ENCODE results near the gene SIRT3.
A peak's percentile ranks its signal among the peaks of the same experiment; 100 is the strongest.
"Not testable (repeated sequence)": the region's sequence is repeated elsewhere in the genome, so short reads cannot be mapped to it uniquely, and the experiment has no call there.

The SIRT3 gene

GRCh38 chr11:270451-271318, 34.5 kb upstream of the SIRT3 start:
- peak overlapping the region; percentile 99 for H3K27ac ChIP-seq
- no peak for TF ChIP-seq Cebpa-rat (IDR thresholded peaks at IDR 0.05)

DNA sequence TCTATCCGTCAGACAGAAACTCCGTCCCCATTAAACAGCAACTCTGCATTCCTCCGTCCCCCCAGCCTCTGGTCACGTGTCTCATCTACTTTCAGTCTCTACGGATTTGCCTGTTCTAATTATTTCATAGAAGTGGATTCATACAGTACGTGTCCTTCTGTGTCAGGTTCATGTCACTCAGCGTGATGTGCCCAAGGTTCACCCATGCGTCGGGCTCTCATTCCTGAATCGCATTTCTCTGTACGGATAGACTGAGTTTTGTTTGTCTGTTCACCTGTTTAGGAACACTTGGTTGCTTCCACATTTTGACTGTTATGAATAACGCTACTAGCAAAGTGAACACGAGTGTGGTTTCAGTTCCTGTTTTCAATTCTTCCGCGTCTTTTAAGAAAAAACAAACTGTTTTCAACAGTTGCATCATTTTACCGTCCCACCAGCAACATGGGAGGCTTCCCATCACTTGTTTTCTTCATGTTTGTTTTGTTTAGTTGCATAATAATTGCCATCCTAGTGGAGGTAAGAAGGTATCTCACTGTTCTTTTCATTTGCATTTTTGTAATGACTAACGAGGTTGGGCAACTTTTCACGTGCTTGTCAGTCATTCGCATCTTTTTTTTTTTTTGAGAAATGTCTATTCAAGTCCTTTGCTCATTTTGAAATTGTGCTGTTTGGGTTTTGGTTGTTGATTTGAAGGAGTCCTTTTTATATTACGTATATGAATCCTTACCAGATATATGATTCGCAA, 33.2 kb upstream of the SIRT3 start:
- peak overlapping the region; percentile 76 for H3K4me3 ChIP-seq
- peak overlapping the region; percentile 100 for H3K4me2 ChIP-seq

More at GRCh38 chr11:270451-271318, 34.5 kb upstream of the SIRT3 start:
- H3K4me2 ChIP-seq, result peak overlapping the region; percentile 100
- no peaks in the 10 kb centered on the region for H3K27me3 ChIP-seq
- H3K9me3 ChIP-seq, result peaks cover 7% of the 10 kb centered on the region
- peak overlapping the region; percentile 95 for H3K9ac ChIP-seq
- H3K36me3 ChIP-seq, result no peaks in the 10 kb centered on the region; the same call in 1 of the 2 replicates
- H3K4me3 ChIP-seq, result peak overlapping the region; percentile 76; the same call in 1 of the 2 replicates
- H3K4me1 ChIP-seq, result peaks cover 37% of the 10 kb centered on the region
- H4K20me1 ChIP-seq, result no peaks in the 10 kb centered on the region

GRCh38 chr11:268716-269145, 32.6 kb upstream of the SIRT3 start:
- not testable (repeated sequence) for H3K27me3 ChIP-seq, H3K9me3 ChIP-seq, H4K20me1 ChIP-seq, H3K36me3 ChIP-seq
- peaks cover 37% of the 10 kb centered on the region for H3K4me1 ChIP-seq
- peak overlapping the region; percentile 99 for H3K27ac ChIP-seq
- peak overlapping the region; percentile 95 for H3K9ac ChIP-seq
- H3K4me3 ChIP-seq, result peak overlapping the region; percentile 76
- H3K4me2 ChIP-seq, result peak overlapping the region; percentile 100

More for the DNA sequence above, 33.2 kb upstream of the SIRT3 start:
- H3K36me3 ChIP-seq, result no peaks in the 10 kb centered on the region; the same call in 1 of the 2 replicates
- H3K9me3 ChIP-seq, result peaks cover 9% of the 10 kb centered on the region
- peak; percentile 97 for TF ChIP-seq Cebpa-rat (IDR thresholded peaks at IDR 0.05)
- H3K9ac ChIP-seq, result peak overlapping the region; percentile 95
- H3K27ac ChIP-seq, result peak overlapping the region; percentile 99
- H4K20me1 ChIP-seq, result no peaks in the 10 kb centered on the region
- H3K4me1 ChIP-seq, result peaks cover 37% of the 10 kb centered on the region
- no peaks in the 10 kb centered on the region for H3K27me3 ChIP-seq

DNA sequence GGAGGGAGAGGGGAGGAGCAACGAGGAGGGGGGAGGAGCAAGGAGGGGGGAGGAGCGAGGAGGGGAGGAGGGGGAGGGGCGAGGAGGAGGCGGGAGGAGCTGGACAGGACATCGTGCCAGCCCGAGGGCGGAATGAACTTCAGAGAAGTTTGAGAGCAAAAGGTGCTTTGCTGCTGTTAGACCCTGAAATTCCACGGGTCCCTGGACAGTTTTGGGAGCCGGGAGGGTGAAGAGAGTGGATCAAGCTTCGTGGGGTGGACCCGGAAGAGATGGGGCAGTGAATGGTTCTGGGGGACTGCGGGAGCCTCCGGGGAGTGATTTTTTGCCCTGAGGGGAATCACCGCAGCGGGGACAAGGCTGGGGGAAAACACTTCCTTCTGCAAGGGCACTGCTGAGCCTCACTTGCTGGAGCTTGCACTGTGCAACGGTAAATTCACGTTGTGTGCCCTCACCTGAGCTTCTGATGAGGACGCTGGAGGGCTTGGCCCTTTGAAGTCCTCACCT, 31.4 kb upstream of the SIRT3 start:
- H3K27me3 ChIP-seq, result no peaks in the 10 kb centered on the region
- no peaks in the 10 kb centered on the region; the same call in 1 of the 2 replicates for H3K36me3 ChIP-seq
- H3K4me3 ChIP-seq, result peak overlapping the region; percentile 76
- no peaks in the 10 kb centered on the region for H4K20me1 ChIP-seq
- peak overlapping the region; percentile 100 for H3K4me2 ChIP-seq
- no peak for TF ChIP-seq Cebpa-rat (IDR thresholded peaks at IDR 0.05)
- H3K9me3 ChIP-seq, result peaks cover 9% of the 10 kb centered on the region
- H3K4me1 ChIP-seq, result peaks cover 37% of the 10 kb centered on the region
- H3K27ac ChIP-seq, result peak overlapping the region; percentile 99
- H3K9ac ChIP-seq, result peak overlapping the region; percentile 95

- H3K9me3 ChIP-seq, result peaks cover 9% of the 10 kb centered on the region
- no peak overlapping the region for H3K4me3 ChIP-seq
- H3K4me2 ChIP-seq, result no peak overlapping the region
- TF ChIP-seq Cebpa-rat (IDR thresholded peaks at IDR 0.05), result no peak
- H3K36me3 ChIP-seq, result no peaks in the 10 kb centered on the region
- H3K9ac ChIP-seq, result no peak overlapping the region
- peaks cover 30% of the 10 kb centered on the region for H3K4me1 ChIP-seq
- no peaks in the 10 kb centered on the region for H3K27me3 ChIP-seq
- no peaks in the 10 kb centered on the region for H4K20me1 ChIP-seq
- H3K27ac ChIP-seq, result no peak overlapping the region
Observed at GRCh38 chr11:266676-267439, 30.7 kb upstream of the SIRT3 start.

DNA sequence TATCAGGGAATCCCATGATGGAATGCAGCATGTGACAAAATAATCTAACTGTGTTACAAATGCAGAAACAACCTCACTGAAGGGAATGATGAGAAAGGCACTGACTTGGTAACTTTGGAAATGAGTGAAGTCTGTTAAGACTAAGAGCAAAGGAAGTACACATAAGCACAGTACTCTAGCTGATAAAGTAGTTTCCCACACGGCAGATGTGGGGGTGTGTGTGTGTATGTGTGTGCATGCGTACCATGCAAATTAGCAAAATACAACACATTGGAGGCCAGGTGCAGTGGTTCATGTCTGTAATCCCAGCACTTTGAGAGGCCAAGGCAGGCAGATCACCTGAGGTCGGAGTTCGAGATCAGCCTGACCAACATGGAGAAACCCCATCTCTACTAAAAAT, 25.5 kb upstream of the SIRT3 start:
- Histone ChIP-seq H3K4me2 (no peak overlapping the region), H3K4me3 (no peak overlapping the region), H3K27ac (no peak overlapping the region), H3K36me3 (no peaks in the 10 kb centered on the region), H3K4me1 (0 out of 2 replicates have a peak, but pooled peaks cover 6% of the 10 kb centered on the region), H3K9ac (no peak overlapping the region), H3K27me3 (no peaks in the 10 kb centered on the region), H3K9me3 (peaks cover 17% of the 10 kb centered on the region), H4K20me1 (no peaks in the 10 kb centered on the region)
- no peak for TF ChIP-seq Cebpa-rat (IDR thresholded peaks at IDR 0.05)

DNA sequence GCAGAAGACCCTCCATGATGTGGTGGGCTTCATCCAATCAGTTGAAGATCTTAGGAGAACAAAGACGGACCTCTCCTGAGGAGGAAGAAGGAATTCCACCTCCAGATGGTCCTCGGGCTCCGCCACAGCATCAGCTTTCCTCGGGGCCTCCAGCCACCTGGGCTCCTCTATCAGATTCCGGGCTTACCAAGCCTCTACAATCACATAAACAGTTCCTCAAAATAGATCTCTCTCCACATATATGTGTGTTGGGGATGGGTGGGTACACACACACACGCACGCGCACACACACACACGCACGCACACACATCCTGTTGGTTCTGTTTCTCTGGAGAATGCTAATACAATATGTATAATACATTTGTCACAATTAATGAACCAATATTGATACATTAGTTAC, 23.3 kb upstream of the SIRT3 start:
- TF ChIP-seq Cebpa-rat (IDR thresholded peaks at IDR 0.05), result no peak
- Histone ChIP-seq H3K4me3 (no peak overlapping the region), H3K27me3 (no peaks in the 10 kb centered on the region)

DNA sequence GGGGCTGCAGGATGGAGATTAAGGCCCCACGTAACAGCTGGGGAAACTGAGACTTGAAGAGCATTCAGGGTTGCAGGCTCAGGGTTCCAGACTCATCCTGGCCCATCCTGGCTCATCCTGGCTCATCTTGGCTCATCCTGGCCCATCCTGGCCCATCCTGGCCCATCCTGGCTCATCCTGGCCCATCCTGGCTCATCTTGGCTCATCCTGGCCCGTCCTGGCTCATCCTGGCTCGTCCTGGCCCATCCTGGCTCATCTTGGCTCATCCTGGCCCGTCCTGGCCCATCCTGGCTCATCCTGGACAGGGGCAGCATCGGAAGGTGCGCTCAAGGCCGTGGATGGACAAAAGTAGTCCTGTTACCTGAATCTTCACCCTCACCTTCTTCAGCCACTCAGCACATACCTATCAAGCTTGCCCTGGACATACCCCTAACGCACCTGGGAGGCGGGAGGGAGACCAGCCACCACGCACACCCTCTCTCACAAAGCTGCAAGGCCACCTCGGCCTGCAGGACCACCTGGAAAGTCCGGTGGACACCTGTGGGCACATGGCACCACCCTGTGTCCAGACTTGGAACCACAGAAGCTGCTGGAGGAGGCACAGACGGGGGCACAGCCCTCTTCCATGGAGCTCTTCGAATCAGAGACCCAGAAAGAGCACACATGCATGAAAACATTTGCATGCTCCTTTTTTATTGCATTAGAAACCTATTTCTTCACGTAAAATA, 21.8 kb upstream of the SIRT3 start:
- H3K36me3 ChIP-seq, result peaks cover 12% of the 10 kb centered on the region
- H3K4me2 ChIP-seq, result no peak overlapping the region
- no peaks in the 10 kb centered on the region for H4K20me1 ChIP-seq
- no peak overlapping the region for H3K27ac ChIP-seq
- no peak overlapping the region for H3K9ac ChIP-seq
- H3K4me3 ChIP-seq, result no peak overlapping the region
- 0 out of 2 replicates have a peak, but pooled peaks cover 6% of the 10 kb centered on the region for H3K4me1 ChIP-seq
- H3K9me3 ChIP-seq, result peaks cover 8% of the 10 kb centered on the region; the same call in 1 of the 2 replicates
- H3K27me3 ChIP-seq, result no peaks in the 10 kb centered on the region
- no peak for TF ChIP-seq Cebpa-rat (IDR thresholded peaks at IDR 0.05)

More for the DNA sequence above, 23.3 kb upstream of the SIRT3 start:
- 0 out of 2 replicates have a peak, but pooled peaks cover 6% of the 10 kb centered on the region for H3K4me1 ChIP-seq
- H4K20me1 ChIP-seq, result no peaks in the 10 kb centered on the region
- H3K27ac ChIP-seq, result no peak overlapping the region
- H3K9ac ChIP-seq, result no peak overlapping the region
- H3K9me3 ChIP-seq, result peaks cover 8% of the 10 kb centered on the region; the same call in 1 of the 2 replicates
- H3K4me2 ChIP-seq, result no peak overlapping the region
- H3K36me3 ChIP-seq, result no peaks in the 10 kb centered on the region
